Hypothalamus (tissue), 51 donors: ENCODE data around the gene SELENOO.

Experiments used
- DNase-seq, 51 donors: peaks; one replicate each; lab custom pipeline; 2025; lab: John Stamatoyannopoulos, UW

The SELENOO gene

DNA sequence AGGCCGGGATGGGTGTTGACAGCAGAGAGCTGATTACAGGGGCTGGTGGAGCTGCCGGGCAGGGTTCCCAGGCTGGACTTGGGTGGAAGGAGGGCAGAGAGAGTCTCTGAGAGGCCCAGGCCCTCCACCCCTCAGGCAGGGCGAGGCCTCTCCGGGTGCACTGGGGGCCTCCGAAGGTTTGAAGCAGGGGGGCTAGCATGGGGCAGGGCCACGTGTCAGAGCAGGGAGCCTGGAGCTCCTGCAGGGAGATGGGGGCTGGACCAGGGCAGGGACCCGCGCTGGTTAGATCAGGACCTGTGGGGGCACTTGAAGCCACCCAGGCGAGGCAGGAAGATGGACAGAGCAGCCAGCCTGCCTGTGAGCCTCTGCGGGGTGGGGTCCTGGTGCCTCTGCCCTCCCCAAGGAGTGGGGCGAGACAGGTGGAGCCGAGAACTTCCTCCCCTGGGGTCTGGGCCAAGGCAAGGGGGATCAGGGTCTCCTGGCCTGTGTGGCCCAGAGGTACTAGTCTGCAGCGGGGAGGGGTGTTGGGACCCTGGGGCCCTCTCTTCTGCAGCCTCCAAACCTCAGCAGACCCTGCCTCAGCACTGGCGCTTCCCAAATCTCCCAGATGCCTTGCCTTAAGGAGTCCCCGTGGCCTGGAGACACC is 29.4 kb upstream of the SELENOO start:
- DNase-seq = no peak

DNA sequence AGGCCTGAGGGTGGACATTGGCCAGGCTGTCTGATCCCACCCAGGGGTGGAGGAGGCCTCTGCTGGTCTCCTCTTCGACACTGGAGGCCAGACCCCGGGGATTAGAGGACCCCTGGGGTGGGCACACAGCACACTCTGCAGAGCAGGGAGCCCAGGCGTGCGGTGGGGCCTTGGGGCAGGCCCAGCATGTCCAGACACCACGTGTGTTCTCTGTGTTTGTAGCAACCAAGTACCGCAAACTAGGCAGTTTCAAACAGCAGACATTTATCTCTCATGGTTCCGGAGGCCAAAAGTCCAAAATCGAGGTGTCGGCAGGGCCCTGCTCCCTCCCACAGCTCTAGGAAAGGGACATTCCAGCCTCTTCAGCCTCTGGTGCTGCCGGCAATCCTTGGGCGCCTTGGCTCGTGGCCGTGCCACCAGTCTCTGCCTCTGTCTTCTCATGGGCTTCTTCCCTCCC is 28.8 kb upstream of the SELENOO start:
- no peak for DNase-seq

DNA sequence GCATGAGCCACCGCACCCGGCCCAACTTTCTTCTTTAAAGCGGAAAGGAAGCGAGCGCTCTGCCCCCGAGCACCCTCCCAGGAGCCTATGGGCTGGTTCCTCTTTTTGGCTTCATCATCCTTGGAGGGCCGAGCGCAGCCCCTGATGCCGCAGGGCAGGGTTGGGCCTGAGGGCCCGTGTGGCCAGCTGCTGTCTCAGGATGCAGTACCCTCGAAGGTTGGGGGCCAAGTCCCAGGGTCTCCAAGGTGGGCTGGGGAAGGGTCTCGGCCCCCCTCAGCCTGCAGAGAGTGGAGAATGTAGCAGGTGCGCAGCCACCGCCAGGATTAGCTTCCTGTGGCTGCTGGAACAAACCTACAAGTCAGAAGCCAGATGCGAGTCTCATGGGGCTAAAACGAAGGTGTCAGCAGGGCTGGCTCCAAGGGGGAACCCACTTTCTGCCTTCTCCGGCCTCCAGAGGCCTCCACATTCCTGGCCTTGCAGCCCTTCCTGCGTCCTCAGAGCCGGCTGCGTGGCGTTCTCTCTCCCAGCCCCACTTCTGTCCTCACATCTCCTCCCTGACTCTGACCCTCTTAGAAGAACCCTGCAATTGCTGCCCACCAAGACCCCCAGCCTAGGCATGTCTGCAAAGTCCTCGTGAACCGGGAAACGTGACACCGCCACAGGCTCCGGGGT is 27.4 kb upstream of the SELENOO start:
- no peak for DNase-seq

DNA sequence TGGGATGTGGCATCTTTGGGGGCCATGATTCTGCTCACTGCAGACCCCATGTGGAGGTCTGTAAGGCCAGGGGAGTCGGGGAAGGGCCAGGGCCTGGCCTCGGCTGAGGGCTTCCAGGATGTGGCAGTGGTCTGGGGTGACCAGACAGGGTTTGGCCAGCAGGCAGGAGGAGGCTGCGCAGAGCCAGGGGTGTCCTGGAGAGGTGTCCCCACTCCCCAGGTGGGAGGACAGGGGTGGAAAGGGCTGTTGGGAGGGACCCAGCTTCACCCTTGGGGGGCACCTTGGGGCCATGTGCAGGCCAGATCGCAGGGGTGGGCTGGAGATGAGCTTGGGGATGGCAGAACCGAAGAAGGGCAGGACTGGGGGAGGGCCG is 26.8 kb upstream of the SELENOO start:
- no peak for DNase-seq

DNA sequence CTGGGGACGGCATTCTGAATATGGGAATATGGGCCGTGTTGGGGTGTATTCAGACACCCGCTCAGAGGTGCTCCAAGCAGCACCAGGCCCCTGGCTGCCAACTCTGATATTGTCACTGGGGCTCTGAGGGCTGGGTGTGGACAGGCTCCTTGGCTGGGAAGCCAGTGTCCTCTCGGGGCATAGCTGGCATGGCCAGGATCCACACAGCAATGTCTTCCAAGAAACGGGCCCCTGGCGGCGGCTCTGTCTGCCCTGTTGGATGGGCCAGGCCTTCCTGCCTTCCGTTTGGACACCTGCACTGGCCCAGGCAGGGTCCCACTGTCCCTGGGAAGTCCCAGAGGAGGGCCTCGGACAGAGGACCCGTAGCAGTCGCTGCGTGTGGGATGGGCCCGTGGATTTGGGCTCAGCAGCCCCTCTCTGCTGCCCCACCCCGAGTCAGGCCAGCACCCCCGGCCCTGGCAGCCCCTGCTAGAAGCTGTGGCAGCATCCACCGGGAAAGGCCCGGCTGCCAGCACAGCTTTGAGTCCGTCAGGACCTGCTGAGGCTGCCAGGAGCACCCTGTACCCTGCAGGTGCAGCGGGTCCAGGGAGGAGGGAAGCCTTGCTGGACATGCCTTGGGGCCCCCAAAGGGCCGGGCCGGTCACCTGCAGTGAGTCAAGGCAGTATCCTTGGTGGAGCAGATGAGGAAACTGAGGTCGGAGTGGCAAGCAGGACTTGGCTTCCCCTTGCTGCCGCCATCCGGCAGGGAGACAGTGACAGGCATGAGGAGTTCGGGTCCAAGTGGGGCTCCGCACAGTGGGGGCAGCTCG is 26.2 kb upstream of the SELENOO start:
- DNase-seq = no peak

DNA sequence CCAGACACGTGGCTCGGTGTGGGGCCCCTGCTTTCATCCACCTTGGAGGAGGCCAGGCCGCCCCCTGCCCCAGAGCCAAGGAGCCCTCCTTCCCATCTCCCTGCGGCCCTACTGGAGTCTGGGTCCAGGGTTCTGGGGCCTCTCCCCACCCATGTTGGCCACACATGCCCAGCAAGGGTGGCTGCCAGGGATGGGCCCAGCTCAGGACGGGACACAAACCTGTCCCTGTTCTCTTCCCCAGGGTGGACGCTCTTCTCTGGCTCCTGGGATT is 25.7 kb upstream of the SELENOO start:
- DNase-seq = no peak

DNA sequence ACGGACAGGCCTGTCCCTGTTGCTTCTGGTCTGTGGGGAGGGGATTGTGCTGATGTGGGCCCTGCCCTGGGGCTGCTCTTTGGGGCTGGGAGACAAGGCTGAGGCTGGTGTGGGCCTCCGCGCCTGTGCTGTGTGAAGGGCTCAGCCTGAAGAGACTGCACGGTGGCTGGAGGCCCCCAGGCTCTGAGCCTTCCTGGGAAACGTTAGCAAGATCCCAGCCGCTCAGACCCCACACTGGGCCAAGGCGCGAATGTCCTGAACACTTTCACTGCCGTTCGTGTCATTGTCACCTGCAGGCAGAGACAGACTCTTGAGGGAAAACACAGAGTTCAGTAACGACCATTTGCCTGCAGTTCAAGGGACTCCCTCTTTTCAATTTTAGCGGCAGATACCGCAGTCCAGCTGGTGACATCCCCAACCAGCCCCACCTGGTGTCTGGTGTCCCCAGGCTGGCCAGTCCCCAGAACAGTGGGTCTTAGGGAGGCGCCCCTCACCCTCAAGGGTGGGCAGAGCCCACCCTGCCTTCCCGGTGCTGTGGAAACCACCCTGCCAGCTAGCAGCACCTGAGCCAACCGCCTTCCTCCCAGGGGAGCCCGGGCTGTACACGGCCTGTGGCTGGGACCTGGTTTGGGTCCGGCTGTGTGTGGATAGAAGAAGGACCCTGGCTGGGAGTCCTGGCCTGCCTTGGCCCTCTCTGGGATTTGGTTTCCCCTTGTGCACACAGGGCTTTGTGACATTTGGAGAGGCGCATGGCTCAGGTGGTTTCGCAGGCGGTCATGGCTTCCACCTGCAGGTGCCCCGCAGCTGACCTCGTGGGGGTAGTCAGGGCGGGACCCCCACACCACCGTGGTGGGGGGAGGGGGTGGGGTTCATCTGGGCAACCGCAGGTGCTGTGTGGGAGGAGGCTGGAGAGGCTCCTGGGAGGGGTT is 24.6 kb upstream of the SELENOO start:
- no peak for DNase-seq

DNA sequence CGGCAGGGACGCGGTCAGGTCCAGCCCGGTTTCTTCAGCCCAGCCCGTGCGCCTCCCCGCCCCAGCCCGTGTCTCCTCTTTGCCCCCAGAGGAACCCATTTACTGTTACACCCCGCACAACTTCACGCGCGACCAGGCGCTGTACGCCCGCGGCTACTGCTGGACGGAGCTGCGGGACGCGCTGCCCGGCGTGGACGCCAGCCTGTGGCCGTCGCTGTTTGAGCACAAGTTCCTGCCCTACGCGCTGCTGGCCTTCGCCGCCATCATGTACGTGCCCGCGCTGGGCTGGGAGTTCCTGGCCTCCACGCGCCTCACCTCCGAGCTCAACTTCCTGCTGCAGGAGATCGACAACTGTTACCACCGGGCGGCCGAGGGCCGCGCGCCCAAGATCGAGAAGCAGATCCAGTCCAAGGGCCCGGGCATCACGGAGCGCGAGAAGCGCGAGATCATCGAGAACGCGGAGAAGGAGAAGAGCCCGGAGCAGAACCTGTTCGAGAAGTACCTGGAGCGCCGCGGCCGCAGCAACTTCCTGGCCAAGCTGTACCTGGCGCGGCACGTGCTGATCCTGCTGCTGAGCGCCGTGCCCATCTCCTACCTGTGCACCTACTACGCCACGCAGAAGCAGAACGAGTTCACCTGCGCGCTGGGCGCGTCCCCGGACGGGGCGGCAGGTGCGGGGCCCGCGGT is 23.8 kb upstream of the SELENOO start:
- DNase-seq = no peak

DNA sequence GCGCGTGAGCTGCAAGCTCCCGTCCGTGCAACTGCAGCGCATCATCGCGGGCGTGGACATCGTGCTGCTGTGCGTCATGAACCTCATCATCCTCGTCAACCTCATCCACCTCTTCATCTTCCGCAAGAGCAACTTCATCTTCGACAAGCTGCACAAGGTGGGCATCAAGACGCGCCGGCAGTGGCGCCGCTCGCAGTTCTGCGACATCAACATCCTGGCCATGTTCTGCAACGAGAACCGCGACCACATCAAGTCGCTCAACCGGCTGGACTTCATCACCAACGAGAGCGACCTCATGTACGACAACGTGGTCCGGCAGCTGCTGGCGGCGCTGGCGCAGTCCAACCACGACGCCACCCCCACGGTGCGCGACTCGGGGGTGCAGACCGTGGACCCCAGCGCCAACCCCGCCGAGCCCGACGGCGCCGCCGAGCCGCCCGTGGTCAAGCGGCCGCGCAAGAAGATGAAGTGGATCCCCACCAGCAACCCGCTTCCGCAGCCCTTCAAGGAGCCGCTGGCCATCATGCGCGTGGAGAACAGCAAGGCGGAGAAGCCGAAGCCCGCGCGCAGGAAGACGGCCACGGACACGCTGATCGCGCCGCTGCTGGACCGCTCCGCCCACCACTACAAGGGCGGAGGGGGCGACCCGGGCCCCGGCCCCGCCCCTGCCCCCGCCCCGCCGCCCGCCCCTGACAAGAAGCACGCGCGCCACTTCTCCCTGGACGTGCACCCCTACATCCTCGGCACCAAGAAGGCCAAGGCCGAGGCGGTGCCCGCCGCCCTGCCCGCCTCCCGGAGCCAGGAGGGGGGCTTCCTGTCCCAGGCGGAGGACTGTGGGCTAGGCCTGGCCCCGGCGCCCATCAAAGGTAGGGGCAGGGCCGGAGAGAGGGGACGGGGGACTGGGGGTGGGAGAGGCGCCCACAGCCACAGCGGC is 23.0 kb upstream of the SELENOO start:
- DNase-seq = no peak

DNA sequence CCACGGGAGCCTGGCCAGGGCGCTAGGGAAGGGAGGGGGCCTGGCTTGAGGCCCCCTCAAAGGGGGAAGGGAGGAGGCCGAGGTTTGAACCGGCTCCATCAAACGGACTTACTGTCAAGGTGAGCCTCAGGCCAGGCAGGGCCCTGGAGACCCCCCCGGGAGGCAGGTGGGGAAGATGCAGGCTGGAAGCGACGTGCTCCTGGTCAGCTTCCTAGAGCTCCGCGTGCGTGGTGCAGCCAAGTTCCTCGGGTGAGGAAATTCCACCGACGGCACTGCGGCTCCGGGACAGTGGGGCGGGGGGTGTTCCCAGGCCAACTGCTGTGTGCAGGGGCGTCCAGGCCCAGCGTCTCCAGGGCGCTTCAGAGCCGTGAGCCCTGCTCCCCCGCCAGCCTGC is 22.3 kb upstream of the SELENOO start:
- DNase-seq = no peak

DNA sequence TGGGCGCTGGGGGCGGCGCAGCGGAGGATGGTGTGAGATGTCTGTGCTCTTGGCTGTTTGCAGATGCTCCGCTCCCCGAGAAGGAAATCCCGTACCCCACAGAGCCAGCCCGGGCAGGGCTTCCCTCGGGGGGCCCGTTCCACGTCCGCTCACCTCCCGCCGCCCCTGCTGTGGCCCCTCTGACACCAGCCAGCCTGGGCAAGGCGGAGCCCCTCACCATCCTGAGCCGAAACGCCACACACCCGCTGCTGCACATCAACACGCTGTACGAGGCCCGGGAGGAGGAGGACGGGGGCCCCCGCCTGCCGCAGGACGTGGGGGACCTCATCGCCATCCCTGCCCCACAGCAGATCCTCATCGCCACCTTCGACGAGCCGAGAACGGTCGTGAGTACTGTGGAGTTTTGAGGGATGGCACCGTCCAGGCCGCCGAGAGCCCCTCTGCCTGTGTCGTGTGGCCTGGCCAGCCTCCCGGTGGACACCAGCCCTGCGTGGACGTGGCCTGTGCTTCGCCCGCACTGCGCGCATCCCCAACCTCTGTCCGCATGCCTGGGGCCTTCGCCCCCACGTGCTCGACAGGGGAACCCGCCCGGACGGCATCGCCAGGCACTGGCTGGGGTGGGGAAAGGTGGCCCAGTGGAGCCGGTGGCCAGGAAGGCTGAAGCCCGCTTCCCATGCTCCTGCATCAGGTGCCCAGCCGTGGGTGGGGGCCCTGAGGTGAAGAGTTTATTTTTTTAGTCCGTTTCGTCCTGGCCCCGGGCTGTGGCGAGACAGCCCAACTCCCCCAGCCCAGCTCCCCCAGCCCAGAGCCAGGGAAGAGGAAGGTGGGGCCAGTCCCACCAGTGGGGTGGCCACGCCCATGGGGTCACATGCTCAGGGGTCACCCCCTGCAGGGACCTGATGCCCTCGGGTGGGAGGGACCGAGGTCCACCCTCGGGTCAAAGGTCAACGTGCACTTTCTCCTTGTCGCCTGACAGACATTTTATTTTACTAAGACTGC is 21.6 kb upstream of the SELENOO start:
- DNase-seq = no peak

DNA sequence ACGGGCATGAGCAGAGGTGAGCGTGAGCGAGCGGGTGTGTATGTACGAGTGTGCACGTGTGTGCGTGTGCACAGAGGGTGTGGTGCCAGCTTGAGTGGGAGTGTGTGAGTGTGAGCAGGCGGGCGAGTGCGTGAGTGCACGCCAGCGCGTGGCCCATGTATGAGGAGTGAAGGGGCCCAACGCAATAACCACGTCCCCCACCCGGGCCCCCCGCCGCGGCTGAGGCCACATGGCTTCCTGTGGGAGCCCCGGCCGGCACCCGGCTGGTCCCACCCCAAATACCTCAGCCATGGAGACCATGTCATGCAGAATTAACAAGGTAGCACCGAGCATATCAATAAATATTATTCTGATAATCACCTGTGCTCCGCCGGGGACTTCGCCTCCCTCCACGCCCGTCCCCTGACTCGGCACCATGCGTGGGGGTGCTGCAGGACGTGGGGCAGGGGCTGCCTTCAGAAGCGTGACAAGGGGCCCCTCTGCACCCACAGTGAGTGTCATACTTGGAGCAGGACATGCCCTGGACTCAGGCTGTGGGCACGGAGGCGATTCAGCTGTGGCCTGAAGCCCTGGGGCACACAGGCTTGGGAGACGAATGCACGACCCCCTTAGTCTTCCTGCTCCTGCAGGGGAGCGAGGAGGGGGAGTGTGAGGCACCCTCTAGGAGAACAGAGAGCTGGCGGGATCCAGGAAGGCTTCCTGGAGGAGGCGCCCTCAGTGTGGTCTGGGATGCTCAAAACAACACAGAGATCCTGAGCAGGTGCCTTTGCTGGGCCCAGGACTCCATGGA is 20.7 kb upstream of the SELENOO start:
- no peak for DNase-seq

DNA sequence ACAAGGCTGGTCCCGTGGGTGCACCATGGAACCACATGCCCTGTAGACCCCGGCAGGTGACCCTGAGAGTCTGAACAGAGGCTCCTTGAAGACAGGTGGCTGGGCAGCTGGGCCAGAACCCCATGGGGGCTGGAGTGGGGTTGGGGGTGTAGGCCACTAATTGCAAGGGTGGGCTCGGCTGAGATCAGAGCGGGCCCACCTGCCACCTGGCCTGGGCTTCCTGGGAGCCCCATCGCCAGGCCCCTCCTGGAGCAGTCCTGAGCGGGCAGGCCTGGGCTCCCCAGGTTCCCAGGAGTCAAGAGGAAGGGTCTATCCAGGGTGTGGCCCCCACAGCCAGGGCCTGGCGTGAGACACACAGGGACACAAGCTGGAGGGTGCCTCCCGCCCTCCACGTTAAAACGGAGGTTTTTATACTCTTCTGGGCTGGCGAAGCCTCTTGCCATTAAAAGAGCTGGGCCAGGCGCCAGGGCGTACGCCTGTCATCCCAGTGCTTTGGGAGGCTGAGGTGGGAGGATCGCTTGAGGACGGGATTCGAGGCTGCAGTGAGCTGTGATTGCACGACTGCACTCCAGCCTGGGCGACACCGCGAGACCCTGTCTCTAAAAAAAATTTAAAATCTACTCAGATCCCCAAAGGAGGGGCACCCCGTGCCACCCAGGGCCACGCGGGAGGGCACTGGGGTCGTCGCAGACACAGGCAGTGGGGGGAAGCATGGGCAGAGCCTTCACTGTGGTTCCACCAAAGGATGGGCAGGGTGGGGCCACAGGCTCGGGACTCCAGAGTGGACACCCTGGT is 19.9 kb upstream of the SELENOO start:
- no peak for DNase-seq

DNA sequence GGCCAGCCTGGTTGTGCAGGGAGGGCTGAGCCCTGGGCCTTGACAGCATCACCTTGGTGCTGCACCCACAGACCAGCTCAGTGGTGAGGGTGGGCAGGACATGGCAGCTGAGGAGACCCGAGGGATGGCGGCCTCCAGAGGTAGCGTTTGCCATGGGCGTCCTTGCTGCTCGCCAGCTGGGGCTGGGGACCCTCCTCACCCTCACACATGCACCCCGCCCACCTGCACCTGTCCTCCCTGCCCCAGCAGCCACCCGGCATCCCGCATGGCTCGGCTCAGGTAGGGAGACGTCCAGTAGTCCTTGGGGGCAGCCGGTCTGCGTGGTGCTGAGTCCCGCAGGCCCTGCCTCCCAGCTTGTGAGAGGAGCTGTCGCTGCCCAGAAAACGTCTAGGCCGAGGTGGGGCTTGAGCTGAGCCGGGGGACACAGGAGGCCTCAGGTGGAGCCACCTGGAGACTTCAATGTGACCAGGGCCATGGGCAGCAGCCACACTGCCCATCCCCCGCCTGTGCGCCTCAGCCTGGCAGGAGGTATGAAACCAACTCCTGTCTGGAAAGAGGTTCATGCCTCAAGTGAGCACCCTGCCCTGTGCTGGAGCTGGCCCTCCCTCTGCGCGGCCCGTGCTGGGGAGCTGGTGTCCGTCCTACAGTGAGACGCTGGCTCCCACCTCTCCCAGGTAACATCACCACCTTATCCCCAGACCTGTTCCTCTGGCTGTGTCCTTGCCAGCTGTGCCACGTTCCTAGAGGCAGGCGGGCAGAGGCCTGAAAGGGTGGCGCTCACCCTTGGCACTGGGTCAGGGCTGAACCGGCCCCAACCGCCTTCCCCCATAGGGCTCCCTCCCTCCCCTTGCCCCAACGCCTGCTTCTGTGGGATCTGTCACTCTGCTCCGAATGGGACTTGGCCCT is 18.4 kb upstream of the SELENOO start:
- DNase-seq = no peak
